HG02852 (cell line): ENCODE data around the gene USF1.

Experiments
- ATAC-seq: cut with Tn5 transposase; IDR thresholded peaks from one replicate; pipeline ENCODE4 v1.9.1; 2021; ENCODE audit warnings: mild to moderate bottlenecking, moderate library complexity; ENCODE audit not compliant: unreplicated experiment

Gene USF1, protein sequence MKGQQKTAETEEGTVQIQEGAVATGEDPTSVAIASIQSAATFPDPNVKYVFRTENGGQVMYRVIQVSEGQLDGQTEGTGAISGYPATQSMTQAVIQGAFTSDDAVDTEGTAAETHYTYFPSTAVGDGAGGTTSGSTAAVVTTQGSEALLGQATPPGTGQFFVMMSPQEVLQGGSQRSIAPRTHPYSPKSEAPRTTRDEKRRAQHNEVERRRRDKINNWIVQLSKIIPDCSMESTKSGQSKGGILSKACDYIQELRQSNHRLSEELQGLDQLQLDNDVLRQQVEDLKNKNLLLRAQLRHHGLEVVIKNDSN

GRCh38 chr1:161045736-161046604, at the start of gene USF1:
USF1 (minus strand) TSS chr1:161045977; CDS start chr1:161043275, 2,702 bp downstream.
- peak; percentile 64 for ATAC-seq

- no peak for ATAC-seq
Measured at GRCh38 chr1:161095230-161095629, 49.5 kb upstream of the USF1 start.

GRCh38 chr1:161094481-161094880, 48.7 kb upstream of the USF1 start:
- ATAC-seq = no peak

- ATAC-seq = no peak
Measured at GRCh38 chr1:161092621-161093028, 46.8 kb upstream of the USF1 start.

- ATAC-seq = no peak
Measured at GRCh38 chr1:161091796-161092507, 46.2 kb upstream of the USF1 start.

GRCh38 chr1:161091093-161091492, 45.3 kb upstream of the USF1 start:
- no peak for ATAC-seq

- no peak for ATAC-seq
Measured at GRCh38 chr1:161090617-161091016, 44.8 kb upstream of the USF1 start.

- no peak for ATAC-seq
Measured at GRCh38 chr1:161089938-161090337, 44.2 kb upstream of the USF1 start.

GRCh38 chr1:161089251-161089924, 43.6 kb upstream of the USF1 start, which contains the start of gene NECTIN4:
NECTIN4 (minus strand) TSS chr1:161089558; CDS start chr1:161089296, 262 bp downstream.
- no peak for ATAC-seq

DNA sequence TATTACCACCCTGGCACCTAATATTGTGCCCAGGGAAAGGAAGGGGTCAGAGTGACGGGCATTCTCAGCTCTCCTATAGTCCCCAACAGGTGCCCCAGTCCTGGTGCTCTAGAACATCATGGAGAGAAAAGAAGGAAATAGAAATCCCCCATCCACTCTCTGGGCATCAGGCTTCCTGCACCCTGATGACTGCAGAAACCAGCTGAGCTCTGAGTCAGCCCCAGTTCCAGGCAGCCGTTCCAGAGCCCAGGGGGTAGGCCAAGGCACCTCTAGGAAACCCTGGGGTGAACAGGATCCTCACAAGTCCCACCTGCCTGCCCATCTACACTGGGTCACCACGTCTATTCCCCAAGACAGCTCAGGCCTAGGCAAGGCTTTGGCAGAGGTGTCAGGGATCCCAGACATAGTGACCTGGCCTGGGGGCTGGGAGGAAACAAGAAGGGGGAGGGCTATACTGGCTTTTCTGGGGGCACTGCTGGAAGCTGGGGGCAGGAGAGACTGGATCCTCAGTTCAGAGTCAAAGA, 42.9 kb upstream of the USF1 start:
- ATAC-seq = no peak

DNA sequence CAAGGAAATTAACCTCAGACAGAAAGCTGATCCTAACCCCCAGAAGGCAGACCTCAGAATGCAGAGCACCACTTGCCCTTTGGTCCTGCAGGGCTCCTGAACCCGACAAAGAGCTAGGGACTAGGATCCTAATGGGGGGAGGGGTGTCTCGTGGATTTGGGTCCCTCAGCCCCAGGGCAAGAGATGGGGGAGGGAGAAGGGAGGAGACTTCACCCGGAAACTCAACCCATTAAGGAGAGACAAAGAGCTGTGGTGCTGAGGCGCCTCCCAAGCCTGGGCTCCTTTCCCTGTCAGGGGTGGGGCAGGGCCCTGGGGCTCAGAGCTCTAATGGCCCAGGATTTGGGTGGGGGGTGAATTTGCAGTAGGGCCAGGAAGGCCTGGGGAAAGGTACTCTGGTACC, 40.7 kb upstream of the USF1 start:
- no peak for ATAC-seq

GRCh38 chr1:161085165-161085564, 39.4 kb upstream of the USF1 start:
- no peak for ATAC-seq

GRCh38 chr1:161084597-161084988, 38.8 kb upstream of the USF1 start:
- no peak for ATAC-seq

DNA sequence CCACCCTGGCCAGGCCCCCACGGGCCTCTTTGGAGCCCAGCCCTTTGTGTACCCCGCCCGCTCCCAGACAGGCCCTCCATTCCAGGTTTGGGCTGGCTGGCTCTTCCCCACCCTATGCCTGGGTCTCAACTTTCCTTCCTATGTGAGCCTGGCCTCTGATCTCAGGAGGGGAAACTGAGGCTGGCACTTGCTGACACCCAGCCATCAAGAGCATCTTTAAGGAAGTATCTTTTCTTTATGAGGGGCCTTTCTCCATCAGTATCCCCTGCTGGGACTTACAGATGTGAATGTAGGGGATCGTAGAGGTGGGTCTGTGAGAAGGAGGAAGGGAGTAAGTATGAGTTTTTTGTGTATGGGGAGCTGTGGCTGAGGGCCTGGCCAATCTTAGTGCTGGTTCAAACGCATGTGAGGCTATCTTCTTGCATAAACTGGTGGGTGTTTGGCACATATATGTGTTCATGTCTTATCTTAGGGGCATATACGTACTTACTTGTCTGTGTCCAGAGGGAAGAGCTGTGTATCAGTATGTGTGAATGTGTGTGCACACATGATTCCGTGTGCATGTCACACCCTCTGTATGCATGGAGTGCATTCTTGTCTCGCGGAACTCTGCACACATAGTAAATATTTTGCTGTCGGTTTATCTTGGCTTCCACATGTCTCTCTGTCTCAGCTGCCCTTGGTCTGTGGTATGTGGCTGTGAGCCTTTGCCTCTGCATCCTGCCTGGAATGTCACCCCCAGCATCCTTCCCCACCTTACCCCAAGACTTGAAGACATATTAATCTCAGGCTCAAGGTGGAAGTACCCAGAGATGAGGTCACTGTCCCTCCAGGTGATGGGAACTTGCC, 38.2 kb upstream of the USF1 start:
- ATAC-seq = no peak

GRCh38 chr1:161082996-161083747, 37.4 kb upstream of the USF1 start:
- ATAC-seq = no peak

DNA sequence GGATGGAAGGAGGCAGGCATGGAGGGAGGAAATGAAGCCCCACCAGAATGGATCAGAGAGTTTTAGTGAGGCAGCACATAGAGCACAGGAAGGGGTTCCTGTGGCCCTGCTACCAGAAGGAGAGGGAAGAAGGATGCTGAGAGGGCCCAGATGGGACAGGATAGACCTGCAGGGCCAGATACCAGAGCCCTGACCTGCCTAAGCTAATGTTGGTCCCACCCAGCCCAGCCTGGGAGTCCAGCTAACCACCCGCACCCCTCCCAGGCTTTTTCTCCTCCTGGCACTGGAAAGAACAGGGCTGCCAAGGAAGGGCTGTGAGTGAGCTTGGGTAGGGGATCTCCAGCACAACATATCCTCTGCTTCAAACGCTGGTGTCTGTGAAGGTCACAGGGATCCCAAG, 36.7 kb upstream of the USF1 start:
- ATAC-seq = no peak

DNA sequence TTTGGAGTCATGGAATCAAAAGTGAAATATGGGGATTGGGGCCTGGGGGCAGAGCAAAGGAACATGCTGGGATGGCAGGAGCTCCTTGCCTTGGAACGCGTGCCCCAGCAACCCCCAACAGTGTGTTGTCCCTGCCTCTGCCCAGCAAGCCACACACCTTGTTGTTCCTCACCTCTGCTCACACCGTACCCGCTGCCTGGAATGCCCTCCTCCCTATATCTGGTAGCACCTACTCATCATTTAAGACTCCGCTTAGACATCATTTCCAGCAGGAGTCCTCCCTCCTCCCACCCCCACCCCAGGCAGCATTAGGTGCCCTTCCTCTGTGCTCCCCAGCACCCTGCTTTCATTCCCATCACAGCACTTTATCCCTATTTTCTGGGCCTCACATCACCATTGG, 35.7 kb upstream of the USF1 start:
- no peak for ATAC-seq

- no peak for ATAC-seq
Measured at GRCh38 chr1:161080441-161081405, 34.9 kb upstream of the USF1 start.
